Esophagus squamous epithelium (tissue), 4 donors: ENCODE results near the gene CDKAL1.

Experiments used
- POLR2A ChIP-seq, 4 donors: fragments of 450-650 bp; IDR thresholded peaks; one replicate each; pipeline ENCODE4 v1.6.1; 2017; ENCODE audit warnings: antibody characterized with exemption in 4 of 4, mild to moderate bottlenecking in 4 of 4, moderate library complexity in 3 of 4
- TF ChIP-seq, protein P1 (sequence below), 6 experiments: fragments of 450-650 bp in 4 of 6; fragments of 200-600 bp in 2 of 6; sonication (generic) in 2 of 6; IDR thresholded peaks; one replicate each; pipeline ENCODE4 v1.5.1; 2016 to 2019; ENCODE audit warnings: antibody characterized with exemption in 6 of 6, mild to moderate bottlenecking in 4 of 6, moderate library complexity in 4 of 6

- TF ChIP-seq, protein P1, sequence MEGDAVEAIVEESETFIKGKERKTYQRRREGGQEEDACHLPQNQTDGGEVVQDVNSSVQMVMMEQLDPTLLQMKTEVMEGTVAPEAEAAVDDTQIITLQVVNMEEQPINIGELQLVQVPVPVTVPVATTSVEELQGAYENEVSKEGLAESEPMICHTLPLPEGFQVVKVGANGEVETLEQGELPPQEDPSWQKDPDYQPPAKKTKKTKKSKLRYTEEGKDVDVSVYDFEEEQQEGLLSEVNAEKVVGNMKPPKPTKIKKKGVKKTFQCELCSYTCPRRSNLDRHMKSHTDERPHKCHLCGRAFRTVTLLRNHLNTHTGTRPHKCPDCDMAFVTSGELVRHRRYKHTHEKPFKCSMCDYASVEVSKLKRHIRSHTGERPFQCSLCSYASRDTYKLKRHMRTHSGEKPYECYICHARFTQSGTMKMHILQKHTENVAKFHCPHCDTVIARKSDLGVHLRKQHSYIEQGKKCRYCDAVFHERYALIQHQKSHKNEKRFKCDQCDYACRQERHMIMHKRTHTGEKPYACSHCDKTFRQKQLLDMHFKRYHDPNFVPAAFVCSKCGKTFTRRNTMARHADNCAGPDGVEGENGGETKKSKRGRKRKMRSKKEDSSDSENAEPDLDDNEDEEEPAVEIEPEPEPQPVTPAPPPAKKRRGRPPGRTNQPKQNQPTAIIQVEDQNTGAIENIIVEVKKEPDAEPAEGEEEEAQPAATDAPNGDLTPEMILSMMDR (IDR thresholded peaks at IDR 0.05) = no peak
- no peak for TF ChIP-seq POLR2A (IDR thresholded peaks at IDR 0.05)
Measured at GRCh38 chr6:20712011-20712410, 177.8 kb downstream of the CDKAL1 start.
